OCI-LY3 (cell line): ENCODE results near the gene FAM50A.

Experiments
- H2AFZ ChIP-seq: fragments of 200-600, 300-600 bp; shearing (Covaris generic); 2 replicates; pipeline ENCODE4 v1.6.0; 2014; ENCODE audit warnings: antibody characterized with exemption, low read depth, low read length
- H3K27ac ChIP-seq: fragments of 200-600, 300-600 bp; sonication (generic); 2 replicates; pipeline ENCODE4 v1.5.1; 2014; ENCODE audit warnings: mild to moderate bottlenecking, low read length, moderate library complexity, mixed read lengths
- H3K27me3 ChIP-seq: fragments of 200-600, 300-600 bp; sonication (generic); 2 replicates; pipeline ENCODE4 v1.6.1; 2014; ENCODE audit warnings: low read depth, low read length, mixed read lengths
- H3K36me3 ChIP-seq: fragments of 200-600, 300-600 bp; sonication (generic); replicated peaks from 2 replicates; pipeline ENCODE3; 2014; ENCODE audit warnings: low read depth, low read length, mixed read lengths
- H3K4me1 ChIP-seq: fragments of 300-600, 200-600 bp; sonication (generic); 2 replicates; pipeline ENCODE4 v1.6.1; 2014; ENCODE audit warnings: low read length, mixed read lengths
- H3K4me2 ChIP-seq: fragments of 200-600, 300-600 bp; sonication (generic); 2 replicates; pipeline ENCODE4 v1.6.1; 2014; ENCODE audit warnings: low read length, mixed read lengths
- H3K4me3 ChIP-seq: fragments of 300-600, 200-600 bp; sonication (generic); 2 replicates; pipeline ENCODE4 v1.5.1; 2014; ENCODE audit warnings: antibody characterized with exemption, mild to moderate bottlenecking, low read length, moderate library complexity
- H3K79me2 ChIP-seq: fragments of 300-600, 200-600 bp; shearing (Covaris generic); 2 replicates; pipeline ENCODE4 v1.6.1; 2014; ENCODE audit warnings: mild to moderate bottlenecking, low read length, mixed read lengths
- H3K9ac ChIP-seq: fragments of 300-600, 200-600 bp; shearing (Covaris generic); 2 replicates; pipeline ENCODE4 v1.6.0; 2014; ENCODE audit warnings: mild to moderate bottlenecking, low read length, moderate library complexity
- H3K9me3 ChIP-seq: fragments of 200-600, 300-600 bp; shearing (Covaris generic); 2 replicates; pipeline ENCODE4 v1.6.1; 2014; ENCODE audit warnings: low read length, mixed read lengths; ENCODE audit not compliant: insufficient read depth
- H4K20me1 ChIP-seq: fragments of 200-600, 300-600 bp; sonication (generic); 2 replicates; pipeline ENCODE4 v1.6.1; 2016; ENCODE audit warnings: low read length, mixed read lengths; ENCODE audit not compliant: insufficient read depth
- CTCF ChIP-seq: fragments of 200-600, 300-600 bp; sonication (generic); IDR thresholded peaks from 2 replicates; pipeline ENCODE4 v1.5.1; 2014; ENCODE audit warnings: antibody characterized with exemption, low read length, low read depth
- EZH2phosphoT487 ChIP-seq: fragments of 200-600 bp; shearing (Covaris generic); IDR thresholded peaks from 2 replicates; pipeline ENCODE4 v1.6.1; 2018; ENCODE audit warnings: antibody characterized with exemption, mixed run types, low read depth

FAM50A gene

GRCh38 chrX:154484255-154485149 is 40.6 kb downstream of the FAM50A start:
- H3K9me3 ChIP-seq = no peaks in the 10 kb centered on the region
- peaks cover 19% of the 10 kb centered on the region for H3K36me3 ChIP-seq
- TF ChIP-seq EZH2phosphoT487 (no peak), CTCF (no peak)
- H4K20me1 ChIP-seq = no peaks in the 10 kb centered on the region
- no peak overlapping the region for H2AFZ ChIP-seq
- no peak overlapping the region for H3K27ac ChIP-seq
- H3K9ac ChIP-seq = no peak overlapping the region
- no peak overlapping the region for H3K4me2 ChIP-seq
- peaks cover 31% of the 10 kb centered on the region for H3K4me1 ChIP-seq
- H3K79me2 ChIP-seq = peaks cover 24% of the 10 kb centered on the region
- no peak overlapping the region for H3K4me3 ChIP-seq
- H3K27me3 ChIP-seq = no peaks in the 10 kb centered on the region

DNA sequence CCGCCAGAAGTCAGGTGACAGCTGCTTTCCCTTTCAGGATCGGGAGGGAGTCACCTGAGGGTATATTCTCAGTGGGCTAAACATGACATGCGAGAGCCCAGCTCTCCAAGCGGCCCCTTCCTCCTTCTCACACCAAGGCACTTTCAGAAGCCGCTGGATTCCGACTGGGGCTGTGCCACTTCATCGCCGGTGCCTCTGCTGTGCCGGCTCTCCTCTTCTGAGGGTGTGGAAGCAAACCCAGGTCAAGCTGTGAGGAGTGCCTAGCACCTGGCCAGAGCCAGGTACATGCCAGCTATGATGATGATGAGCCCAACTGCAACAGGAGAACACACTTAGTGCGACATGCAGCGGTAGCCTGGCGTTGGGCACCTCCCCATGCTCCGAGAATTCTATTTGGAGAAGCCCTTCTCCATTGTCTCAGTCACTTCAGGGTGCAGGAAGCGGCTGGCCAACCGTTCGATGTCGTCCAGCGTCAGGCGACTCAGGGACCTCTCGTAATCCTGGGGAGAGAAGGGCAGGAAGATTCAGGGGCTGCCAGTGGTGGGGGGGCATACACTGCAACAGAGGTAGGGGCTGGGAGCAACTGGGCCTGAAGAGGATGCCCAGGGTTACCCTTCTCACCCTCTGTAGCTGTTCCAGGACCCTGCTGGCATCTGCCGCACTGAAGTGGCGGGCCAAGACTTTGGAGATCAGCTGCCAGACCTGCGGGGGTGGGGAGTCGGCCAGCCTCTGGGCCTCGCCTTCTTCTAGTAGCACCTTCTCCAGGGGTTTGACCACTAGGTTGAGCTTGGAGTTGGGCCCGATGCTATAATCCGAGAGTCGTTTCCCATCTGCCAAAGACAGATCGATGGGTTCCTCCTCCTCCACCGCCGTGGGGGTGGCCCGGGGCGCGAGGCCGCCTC is 41.5 kb downstream of the FAM50A start:
- peaks cover 28% of the 10 kb centered on the region for H3K4me1 ChIP-seq
- TF ChIP-seq CTCF = no peak
- TF ChIP-seq EZH2phosphoT487 = no peak
- H3K4me3 ChIP-seq = peak overlapping the region; percentile 98
- no peaks in the 10 kb centered on the region for H3K9me3 ChIP-seq
- H2AFZ ChIP-seq = no peak overlapping the region
- H4K20me1 ChIP-seq = no peaks in the 10 kb centered on the region
- H3K27me3 ChIP-seq = no peaks in the 10 kb centered on the region
- H3K27ac ChIP-seq = peak overlapping the region; percentile 62
- peaks cover 19% of the 10 kb centered on the region for H3K36me3 ChIP-seq
- peak overlapping the region; percentile 94 for H3K4me2 ChIP-seq
- peak overlapping the region; percentile 95 for H3K9ac ChIP-seq
- H3K79me2 ChIP-seq = peaks cover 24% of the 10 kb centered on the region

DNA sequence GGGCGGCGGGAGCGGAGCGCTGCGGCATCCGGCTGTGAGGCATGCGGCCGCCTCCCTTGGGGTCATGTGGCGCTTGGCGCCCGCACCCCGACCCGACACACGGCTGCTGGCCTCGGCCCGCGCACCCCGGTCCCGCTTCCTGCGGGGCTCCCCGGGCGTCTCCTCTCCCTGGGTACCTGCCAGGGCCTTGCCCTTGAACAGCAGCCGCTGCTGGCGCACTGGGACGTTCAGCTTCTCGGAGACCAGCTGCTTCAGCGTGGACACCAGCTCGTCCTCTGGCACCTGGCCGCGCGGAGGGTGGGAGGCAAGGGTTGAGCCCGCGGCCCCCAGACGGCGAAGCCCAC is 42.1 kb downstream of the FAM50A start:
- H2AFZ ChIP-seq = no peak overlapping the region
- TF ChIP-seq EZH2phosphoT487 (no peak), CTCF (no peak)

More for the DNA sequence above, 42.1 kb downstream of the FAM50A start:
- Histone ChIP-seq H3K27me3 (no peaks in the 10 kb centered on the region), H3K9me3 (no peaks in the 10 kb centered on the region), H3K9ac (peak overlapping the region; percentile 95), H4K20me1 (no peaks in the 10 kb centered on the region), H3K27ac (peak overlapping the region; percentile 62), H3K4me2 (peak overlapping the region; percentile 94), H3K4me3 (peak overlapping the region; percentile 98), H3K4me1 (peaks cover 28% of the 10 kb centered on the region), H3K79me2 (peaks cover 24% of the 10 kb centered on the region), H3K36me3 (peaks cover 19% of the 10 kb centered on the region)
